ENCODE data around the gene SREBF2. TPM values are rescaled to one million over a fixed set of nuclear protein-coding genes. Genes with fewer than 3 reads are reported as not detected.

The SREBF2 gene
- total and polyA plus RNA-seq, 2 of the 13 experiments (the other 11 are each of a cell fraction or from before 2014, with no cell fraction given) = 53.8 to 72.6 TPM

DNA sequence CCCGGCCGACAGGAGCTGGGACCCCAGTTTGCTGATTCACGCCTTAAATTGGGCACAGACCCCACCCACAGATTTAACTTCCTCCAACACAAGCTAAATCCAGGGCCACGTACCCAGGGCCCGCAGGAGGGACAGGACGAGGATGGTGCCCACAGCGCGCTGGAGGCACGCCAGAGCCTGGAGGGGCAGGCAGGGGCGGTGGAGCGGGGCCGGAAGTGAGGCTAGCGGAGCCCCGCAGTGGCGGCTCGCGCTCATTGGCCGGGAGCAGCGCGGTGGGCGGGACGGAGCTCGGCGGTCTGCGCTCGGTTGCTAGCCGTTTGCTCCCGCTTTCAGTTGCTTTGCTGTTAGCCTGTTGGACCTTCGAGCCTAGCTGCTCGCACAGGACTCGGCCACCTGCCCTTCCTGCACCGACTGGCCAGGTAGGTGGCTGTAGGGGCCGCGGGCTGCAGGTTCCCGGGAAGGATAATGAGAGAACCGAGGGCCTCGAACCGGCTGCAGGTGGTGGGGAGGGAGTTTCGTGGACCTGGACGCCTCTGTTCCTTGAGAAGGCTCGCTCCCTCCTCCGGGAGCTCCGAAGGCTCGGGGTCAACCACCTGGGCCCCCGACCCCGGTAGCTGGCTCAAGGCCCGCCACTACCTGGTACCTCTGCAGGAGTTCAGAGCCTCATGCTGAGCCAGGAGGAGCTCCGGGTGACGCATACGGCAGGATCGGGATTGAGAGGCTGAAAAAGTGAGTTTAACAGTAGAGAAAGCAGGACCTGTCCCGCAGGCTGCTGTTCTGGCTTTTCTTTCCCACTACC lies 32.4 kb upstream of the SREBF2 start, which contains the start of gene CCDC134 (continued):
- TF ChIP-seq, protein P1, sequence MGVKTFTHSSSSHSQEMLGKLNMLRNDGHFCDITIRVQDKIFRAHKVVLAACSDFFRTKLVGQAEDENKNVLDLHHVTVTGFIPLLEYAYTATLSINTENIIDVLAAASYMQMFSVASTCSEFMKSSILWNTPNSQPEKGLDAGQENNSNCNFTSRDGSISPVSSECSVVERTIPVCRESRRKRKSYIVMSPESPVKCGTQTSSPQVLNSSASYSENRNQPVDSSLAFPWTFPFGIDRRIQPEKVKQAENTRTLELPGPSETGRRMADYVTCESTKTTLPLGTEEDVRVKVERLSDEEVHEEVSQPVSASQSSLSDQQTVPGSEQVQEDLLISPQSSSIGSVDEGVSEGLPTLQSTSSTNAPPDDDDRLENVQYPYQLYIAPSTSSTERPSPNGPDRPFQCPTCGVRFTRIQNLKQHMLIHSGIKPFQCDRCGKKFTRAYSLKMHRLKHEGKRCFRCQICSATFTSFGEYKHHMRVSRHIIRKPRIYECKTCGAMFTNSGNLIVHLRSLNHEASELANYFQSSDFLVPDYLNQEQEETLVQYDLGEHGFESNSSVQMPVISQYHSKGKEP (CRISPR knock-in tag; IDR thresholded peaks at IDR 0.05) = 0 out of 2 replicates have a peak, but pooled peaks have one; percentile 40
- TF ChIP-seq, protein P2, sequence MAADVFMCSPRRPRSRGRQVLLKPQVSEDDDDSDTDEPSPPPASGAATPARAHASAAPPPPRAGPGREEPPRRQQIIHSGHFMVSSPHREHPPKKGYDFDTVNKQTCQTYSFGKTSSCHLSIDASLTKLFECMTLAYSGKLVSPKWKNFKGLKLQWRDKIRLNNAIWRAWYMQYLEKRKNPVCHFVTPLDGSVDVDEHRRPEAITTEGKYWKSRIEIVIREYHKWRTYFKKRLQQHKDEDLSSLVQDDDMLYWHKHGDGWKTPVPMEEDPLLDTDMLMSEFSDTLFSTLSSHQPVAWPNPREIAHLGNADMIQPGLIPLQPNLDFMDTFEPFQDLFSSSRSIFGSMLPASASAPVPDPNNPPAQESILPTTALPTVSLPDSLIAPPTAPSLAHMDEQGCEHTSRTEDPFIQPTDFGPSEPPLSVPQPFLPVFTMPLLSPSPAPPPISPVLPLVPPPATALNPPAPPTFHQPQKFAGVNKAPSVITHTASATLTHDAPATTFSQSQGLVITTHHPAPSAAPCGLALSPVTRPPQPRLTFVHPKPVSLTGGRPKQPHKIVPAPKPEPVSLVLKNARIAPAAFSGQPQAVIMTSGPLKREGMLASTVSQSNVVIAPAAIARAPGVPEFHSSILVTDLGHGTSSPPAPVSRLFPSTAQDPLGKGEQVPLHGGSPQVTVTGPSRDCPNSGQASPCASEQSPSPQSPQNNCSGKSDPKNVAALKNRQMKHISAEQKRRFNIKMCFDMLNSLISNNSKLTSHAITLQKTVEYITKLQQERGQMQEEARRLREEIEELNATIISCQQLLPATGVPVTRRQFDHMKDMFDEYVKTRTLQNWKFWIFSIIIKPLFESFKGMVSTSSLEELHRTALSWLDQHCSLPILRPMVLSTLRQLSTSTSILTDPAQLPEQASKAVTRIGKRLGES (CRISPR knock-in tag; IDR thresholded peaks at IDR 0.05; ENCODE audit: borderline replicate concordance) = 0 out of 2 replicates have a peak, but pooled peaks have one; percentile 43
- TF ChIP-seq, protein P3, sequence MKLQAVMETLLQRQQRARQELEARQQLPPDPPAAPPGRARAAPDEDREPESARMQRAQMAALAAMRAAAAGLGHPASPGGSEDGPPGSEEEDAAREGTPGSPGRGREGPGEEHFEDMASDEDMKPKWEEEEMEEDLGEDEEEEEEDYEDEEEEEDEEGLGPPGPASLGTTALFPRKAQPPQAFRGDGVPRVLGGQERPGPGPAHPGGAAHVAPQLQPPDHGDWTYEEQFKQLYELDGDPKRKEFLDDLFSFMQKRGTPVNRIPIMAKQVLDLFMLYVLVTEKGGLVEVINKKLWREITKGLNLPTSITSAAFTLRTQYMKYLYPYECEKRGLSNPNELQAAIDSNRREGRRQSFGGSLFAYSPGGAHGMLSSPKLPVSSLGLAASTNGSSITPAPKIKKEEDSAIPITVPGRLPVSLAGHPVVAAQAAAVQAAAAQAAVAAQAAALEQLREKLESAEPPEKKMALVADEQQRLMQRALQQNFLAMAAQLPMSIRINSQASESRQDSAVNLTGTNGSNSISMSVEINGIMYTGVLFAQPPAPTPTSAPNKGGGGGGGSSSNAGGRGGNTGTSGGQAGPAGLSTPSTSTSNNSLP (IDR thresholded peaks at IDR 0.05; ENCODE audit: low read depth, low read length) = no peak
- TF ChIP-seq, protein P4, sequence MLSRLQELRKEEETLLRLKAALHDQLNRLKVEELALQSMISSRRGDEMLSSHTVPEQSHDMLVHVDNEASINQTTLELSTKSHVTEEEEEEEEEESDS (CRISPR knock-in tag; IDR thresholded peaks at IDR 0.05; ENCODE audit: borderline replicate concordance) = no peak; the same call in 1 of the 2 replicates
- TF ChIP-seq LCORL (IDR thresholded peaks at IDR 0.05) = no peak
- peak; percentile 69 for TF ChIP-seq LCORL (CRISPR knock-in tag; IDR thresholded peaks at IDR 0.05)
- TF ChIP-seq, protein P5, sequence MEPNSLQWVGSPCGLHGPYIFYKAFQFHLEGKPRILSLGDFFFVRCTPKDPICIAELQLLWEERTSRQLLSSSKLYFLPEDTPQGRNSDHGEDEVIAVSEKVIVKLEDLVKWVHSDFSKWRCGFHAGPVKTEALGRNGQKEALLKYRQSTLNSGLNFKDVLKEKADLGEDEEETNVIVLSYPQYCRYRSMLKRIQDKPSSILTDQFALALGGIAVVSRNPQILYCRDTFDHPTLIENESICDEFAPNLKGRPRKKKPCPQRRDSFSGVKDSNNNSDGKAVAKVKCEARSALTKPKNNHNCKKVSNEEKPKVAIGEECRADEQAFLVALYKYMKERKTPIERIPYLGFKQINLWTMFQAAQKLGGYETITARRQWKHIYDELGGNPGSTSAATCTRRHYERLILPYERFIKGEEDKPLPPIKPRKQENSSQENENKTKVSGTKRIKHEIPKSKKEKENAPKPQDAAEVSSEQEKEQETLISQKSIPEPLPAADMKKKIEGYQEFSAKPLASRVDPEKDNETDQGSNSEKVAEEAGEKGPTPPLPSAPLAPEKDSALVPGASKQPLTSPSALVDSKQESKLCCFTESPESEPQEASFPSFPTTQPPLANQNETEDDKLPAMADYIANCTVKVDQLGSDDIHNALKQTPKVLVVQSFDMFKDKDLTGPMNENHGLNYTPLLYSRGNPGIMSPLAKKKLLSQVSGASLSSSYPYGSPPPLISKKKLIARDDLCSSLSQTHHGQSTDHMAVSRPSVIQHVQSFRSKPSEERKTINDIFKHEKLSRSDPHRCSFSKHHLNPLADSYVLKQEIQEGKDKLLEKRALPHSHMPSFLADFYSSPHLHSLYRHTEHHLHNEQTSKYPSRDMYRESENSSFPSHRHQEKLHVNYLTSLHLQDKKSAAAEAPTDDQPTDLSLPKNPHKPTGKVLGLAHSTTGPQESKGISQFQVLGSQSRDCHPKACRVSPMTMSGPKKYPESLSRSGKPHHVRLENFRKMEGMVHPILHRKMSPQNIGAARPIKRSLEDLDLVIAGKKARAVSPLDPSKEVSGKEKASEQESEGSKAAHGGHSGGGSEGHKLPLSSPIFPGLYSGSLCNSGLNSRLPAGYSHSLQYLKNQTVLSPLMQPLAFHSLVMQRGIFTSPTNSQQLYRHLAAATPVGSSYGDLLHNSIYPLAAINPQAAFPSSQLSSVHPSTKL (CRISPR knock-in tag; IDR thresholded peaks at IDR 0.05) = peak; percentile 48
- TF ChIP-seq ZNF598 (CRISPR knock-in tag; IDR thresholded peaks at IDR 0.05; ENCODE audit: borderline replicate concordance) = peak; percentile 48; the same call in 1 of the 2 replicates
- no peak for TF ChIP-seq ZNF552 (CRISPR knock-in tag; IDR thresholded peaks at IDR 0.05; ENCODE audit: borderline replicate concordance)
- TF ChIP-seq CCAR2 (optimal IDR thresholded peaks at IDR 0.05; ENCODE audit: low read depth, low read length) = no peak
- TF ChIP-seq, protein P6, sequence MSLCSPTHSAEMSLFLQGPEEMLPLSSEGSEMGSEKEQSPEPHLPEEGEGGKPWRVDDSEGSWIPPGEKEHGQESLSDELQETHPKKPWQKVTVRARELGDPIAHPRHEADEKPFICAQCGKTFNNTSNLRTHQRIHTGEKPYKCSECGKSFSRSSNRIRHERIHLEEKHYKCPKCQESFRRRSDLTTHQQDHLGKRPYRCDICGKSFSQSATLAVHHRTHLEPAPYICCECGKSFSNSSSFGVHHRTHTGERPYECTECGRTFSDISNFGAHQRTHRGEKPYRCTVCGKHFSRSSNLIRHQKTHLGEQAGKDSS (CRISPR knock-in tag; IDR thresholded peaks at IDR 0.05; ENCODE audit: borderline replicate concordance, low read depth) = peak; percentile 75; the same call in 1 of the 2 replicates
- 0 out of 2 replicates have a peak, but pooled peaks have one; percentile 47 for TF ChIP-seq ZNF746 (CRISPR knock-in tag; IDR thresholded peaks at IDR 0.05)
- TF ChIP-seq SRF (IDR thresholded peaks at IDR 0.05; ENCODE audit: low read depth, low read length) = no peak
- TF ChIP-seq ZNF883 (CRISPR knock-in tag; IDR thresholded peaks at IDR 0.05; ENCODE audit: not compliant biosample characterization) = peak; percentile 79
- no peak for TF ChIP-seq STAT5B (CRISPR knock-in tag; IDR thresholded peaks at IDR 0.05)
- TF ChIP-seq SPEN (CRISPR knock-in tag; IDR thresholded peaks at IDR 0.05; ENCODE audit: low read depth) = peak; percentile 86
- no peak for TF ChIP-seq SMAD9 (CRISPR knock-in tag; IDR thresholded peaks at IDR 0.05)

Data from HepG2 (cell line).